OCI-LY7 (cell line): ENCODE results near the gene ACACB. TPM values are rescaled to one million over a fixed set of nuclear protein-coding genes. Genes with fewer than 3 reads are reported as not detected.

Experiments used
- BruUV-seq: library from RNA; stranded (reverse); fragments of 400-500 nt; replicated peaks from 2 replicates; lab custom pipeline; 2021; lab: Mats Ljungman, UMichigan
- CTCF ChIA-PET: fragments of 300-600 bp; sonication (Branson Sonifier 250); formaldehyde crosslinking; loops from one replicate; lab custom pipeline; 2022; ENCODE audit warnings: antibody characterized with exemption; ENCODE audit not compliant: unreplicated experiment; lab: Charles Lee
- POLR2A ChIA-PET: fragments of 300-600 bp; sonication (Branson Sonifier 250); formaldehyde crosslinking; loops from one replicate; lab custom pipeline; 2022; ENCODE audit warnings: antibody characterized with exemption; lab: Charles Lee
- DNase-seq: peaks from one replicate; pipeline ENCODE4 v3.0.0-alpha.2; 2015; ENCODE audit warnings: low spot score
- H2AFZ ChIP-seq: fragments of 200-600 bp; sonication (generic), shearing (Covaris generic); 2 replicates; pipeline ENCODE4 v1.6.1; 2014; ENCODE audit warnings: mild to moderate bottlenecking, antibody characterized with exemption, low read length, moderate library complexity
- H3K27ac ChIP-seq: fragments of 200-600 bp; sonication (generic); 2 replicates; pipeline ENCODE4 v1.5.1; 2014; ENCODE audit warnings: mixed run types, low read depth, mild to moderate bottlenecking, moderate library complexity, low read length, inconsistent platforms; ENCODE audit not compliant: poor library complexity, severe bottlenecking
- H3K36me3 ChIP-seq: fragments of 200-600 bp; sonication (generic); 2 replicates; pipeline ENCODE4 v1.6.1; 2014; ENCODE audit warnings: mild to moderate bottlenecking, antibody characterized with exemption, low read length, moderate library complexity, mixed read lengths; ENCODE audit not compliant: insufficient read depth
- H3K4me1 ChIP-seq: fragments of 200-600 bp; sonication (generic); 2 replicates; pipeline ENCODE4 v1.5.1; 2014; ENCODE audit warnings: mild to moderate bottlenecking, low read length; ENCODE audit not compliant: insufficient read depth, poor library complexity, severe bottlenecking
- H3K4me2 ChIP-seq: fragments of 200-600 bp; sonication (generic); 2 replicates; pipeline ENCODE4 v1.6.1; 2014; ENCODE audit warnings: mild to moderate bottlenecking, low read length
- H3K4me3 ChIP-seq: fragments of 200-600 bp; sonication (generic); 2 replicates; pipeline ENCODE4 v1.5.1; 2014; ENCODE audit warnings: mild to moderate bottlenecking, low read depth, low read length; ENCODE audit not compliant: poor library complexity, severe bottlenecking
- H3K79me2 ChIP-seq: fragments of 200-600 bp; sonication (generic); 2 replicates; pipeline ENCODE4 v1.6.1; 2016; ENCODE audit warnings: low read depth, mild to moderate bottlenecking, low read length, moderate library complexity, mixed read lengths; ENCODE audit not compliant: insufficient read depth
- H3K9me2 ChIP-seq: fragments of 200-600 bp; sonication (generic); 2 replicates; pipeline ENCODE4 v1.6.1; 2016; ENCODE audit warnings: mild to moderate bottlenecking, low read length, mixed read lengths; ENCODE audit not compliant: insufficient read depth
- H3K9me3 ChIP-seq: fragments of 200-600 bp; sonication (generic); 2 replicates; pipeline ENCODE4 v1.6.1; 2014; ENCODE audit warnings: mild to moderate bottlenecking, mixed run types, low read length, mixed read lengths
- H4K20me1 ChIP-seq: fragments of 200-600 bp; sonication (generic); 2 replicates; pipeline ENCODE4 v1.6.1; 2014; ENCODE audit warnings: mild to moderate bottlenecking, antibody characterized with exemption, low read length, moderate library complexity, mixed read lengths; ENCODE audit not compliant: insufficient read depth
- EZH2phosphoT487 ChIP-seq: fragments of 200-600 bp; sonication (generic); IDR thresholded peaks from 2 replicates; pipeline ENCODE4 v1.6.1; 2018; ENCODE audit warnings: low read depth, borderline replicate concordance, mild to moderate bottlenecking, mixed run types, antibody characterized with exemption, low read length, moderate library complexity, mixed read lengths
- intact Hi-C: fragments of 100-400 bp; cut with micrococcal nuclease; formaldehyde crosslinking; loops from one replicate; pipeline ENCODE4 v1.10.0; 2022; ENCODE audit not compliant: unreplicated experiment
- total RNA-seq, 2 experiments: library from RNA; depleted of rRNA in 1 of 2; stranded (reverse); fragments of >200 nt in 1 of 2; shearing (Covaris generic) in 1 of 2; gene quantifications; 2 replicates each; pipeline ENCODE4 v1.2.3, GENCODE V29; 2014 to 2022
- TF ChIP-seq, protein P1 (sequence below): fragments of 200-600 bp; sonication (generic); conservative IDR thresholded peaks from 2 replicates; pipeline ENCODE4 v1.5.1; 2014; ENCODE audit warnings: mild to moderate bottlenecking, antibody characterized with exemption, low read length, moderate library complexity, mixed read lengths

Gene ACACB
- total RNA-seq, 2 experiments from 2014 or later: 19.7 to 45.1 TPM

DNA sequence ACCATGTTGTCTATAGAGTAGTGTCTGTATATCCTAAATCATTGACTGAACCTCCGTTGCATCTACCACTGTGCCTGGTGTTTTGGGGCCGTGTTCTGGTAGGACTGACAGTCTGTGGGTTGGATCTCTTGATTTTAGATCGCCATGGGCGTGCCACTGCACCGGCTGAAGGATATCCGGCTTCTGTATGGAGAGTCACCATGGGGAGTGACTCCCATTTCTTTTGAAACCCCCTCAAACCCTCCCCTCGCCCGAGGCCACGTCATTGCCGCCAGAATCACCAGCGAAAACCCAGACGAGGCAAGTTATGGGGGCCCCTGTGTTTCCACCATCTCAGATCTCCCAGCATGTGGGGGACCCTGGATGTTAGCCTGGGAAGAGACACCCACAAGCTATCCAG lies 69.1 kb downstream of the ACACB start:
- DNase-seq: no peak
- CTCF ChIA-PET: no interaction called here
- BruUV-seq: no TSS peak

DNA sequence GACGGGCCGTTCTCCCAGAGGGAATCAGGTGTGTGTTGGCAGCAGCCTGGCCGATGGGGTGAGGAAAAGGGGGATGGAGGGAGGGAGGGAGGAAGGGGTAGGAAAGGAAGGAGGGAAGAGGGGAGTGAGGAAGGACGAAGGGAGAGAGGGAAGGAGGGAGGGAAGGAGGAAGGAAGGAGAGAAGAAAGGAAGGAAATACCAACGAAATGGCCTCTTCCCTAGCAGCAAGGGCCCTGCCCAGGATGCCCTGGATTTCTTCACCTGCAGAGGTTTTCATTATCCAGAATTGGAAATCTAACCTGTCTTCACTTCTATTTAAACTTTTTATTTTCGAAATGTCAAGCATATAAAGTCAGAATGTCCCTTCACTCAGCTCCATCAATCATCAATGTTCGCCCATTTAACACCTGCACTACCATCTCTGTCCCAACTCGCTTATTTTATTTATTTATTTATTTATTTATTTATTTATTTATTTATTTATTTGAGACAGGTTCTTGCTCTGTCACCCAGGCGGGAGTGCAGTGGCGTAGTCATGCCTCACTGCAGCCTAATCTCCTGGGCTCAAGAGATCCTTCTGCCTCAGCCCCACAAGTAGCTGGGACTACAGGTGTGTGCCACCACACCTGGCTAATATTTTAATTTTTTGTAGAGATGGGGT lies 70.7 kb downstream of the ACACB start:
- ChIA-PET CTCF (no interaction called here), POLR2A (interaction anchor here (0.6 to 1.2 kb wide), 2 partner anchors 12 to 654 kb away, joined by 3 to 4 read pairs; no protein-coding TSS in a partner anchor)
- intact Hi-C loops: no loop called here
- Histone ChIP-seq H4K20me1 (no peaks in the 10 kb centered on the region), H3K79me2 (no peaks in the 10 kb centered on the region), H3K36me3 (peaks cover 24% of the 10 kb centered on the region; the same call in 1 of the 2 replicates), H3K27ac (no peak overlapping the region), H2AFZ (no peak overlapping the region), H3K4me3 (no peak overlapping the region), H3K4me2 (no peak overlapping the region), H3K9me2 (no peaks in the 10 kb centered on the region), H3K9me3 (no peaks in the 10 kb centered on the region), H3K4me1 (no peaks in the 10 kb centered on the region)
- BruUV-seq: no TSS peak
- TF ChIP-seq, protein P1, sequence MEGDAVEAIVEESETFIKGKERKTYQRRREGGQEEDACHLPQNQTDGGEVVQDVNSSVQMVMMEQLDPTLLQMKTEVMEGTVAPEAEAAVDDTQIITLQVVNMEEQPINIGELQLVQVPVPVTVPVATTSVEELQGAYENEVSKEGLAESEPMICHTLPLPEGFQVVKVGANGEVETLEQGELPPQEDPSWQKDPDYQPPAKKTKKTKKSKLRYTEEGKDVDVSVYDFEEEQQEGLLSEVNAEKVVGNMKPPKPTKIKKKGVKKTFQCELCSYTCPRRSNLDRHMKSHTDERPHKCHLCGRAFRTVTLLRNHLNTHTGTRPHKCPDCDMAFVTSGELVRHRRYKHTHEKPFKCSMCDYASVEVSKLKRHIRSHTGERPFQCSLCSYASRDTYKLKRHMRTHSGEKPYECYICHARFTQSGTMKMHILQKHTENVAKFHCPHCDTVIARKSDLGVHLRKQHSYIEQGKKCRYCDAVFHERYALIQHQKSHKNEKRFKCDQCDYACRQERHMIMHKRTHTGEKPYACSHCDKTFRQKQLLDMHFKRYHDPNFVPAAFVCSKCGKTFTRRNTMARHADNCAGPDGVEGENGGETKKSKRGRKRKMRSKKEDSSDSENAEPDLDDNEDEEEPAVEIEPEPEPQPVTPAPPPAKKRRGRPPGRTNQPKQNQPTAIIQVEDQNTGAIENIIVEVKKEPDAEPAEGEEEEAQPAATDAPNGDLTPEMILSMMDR: no peak
- no peak for TF ChIP-seq EZH2phosphoT487
- no peak for DNase-seq

More for the DNA sequence above, 69.1 kb downstream of the ACACB start:
- no peak overlapping the region for H3K4me2 ChIP-seq
- H4K20me1 ChIP-seq: no peaks in the 10 kb centered on the region
- H2AFZ ChIP-seq: no peak overlapping the region
- POLR2A ChIA-PET: no interaction called here
- H3K36me3 ChIP-seq: peaks cover 24% of the 10 kb centered on the region; the same call in 1 of the 2 replicates
- intact Hi-C loops: no loop called here
- H3K9me3 ChIP-seq: no peaks in the 10 kb centered on the region
- no peak overlapping the region for H3K4me3 ChIP-seq
- H3K4me1 ChIP-seq: no peaks in the 10 kb centered on the region
- no peak for TF ChIP-seq EZH2phosphoT487
- TF ChIP-seq, protein P1: no peak
- H3K9me2 ChIP-seq: no peaks in the 10 kb centered on the region
- H3K79me2 ChIP-seq: no peaks in the 10 kb centered on the region
- H3K27ac ChIP-seq: no peak overlapping the region

DNA sequence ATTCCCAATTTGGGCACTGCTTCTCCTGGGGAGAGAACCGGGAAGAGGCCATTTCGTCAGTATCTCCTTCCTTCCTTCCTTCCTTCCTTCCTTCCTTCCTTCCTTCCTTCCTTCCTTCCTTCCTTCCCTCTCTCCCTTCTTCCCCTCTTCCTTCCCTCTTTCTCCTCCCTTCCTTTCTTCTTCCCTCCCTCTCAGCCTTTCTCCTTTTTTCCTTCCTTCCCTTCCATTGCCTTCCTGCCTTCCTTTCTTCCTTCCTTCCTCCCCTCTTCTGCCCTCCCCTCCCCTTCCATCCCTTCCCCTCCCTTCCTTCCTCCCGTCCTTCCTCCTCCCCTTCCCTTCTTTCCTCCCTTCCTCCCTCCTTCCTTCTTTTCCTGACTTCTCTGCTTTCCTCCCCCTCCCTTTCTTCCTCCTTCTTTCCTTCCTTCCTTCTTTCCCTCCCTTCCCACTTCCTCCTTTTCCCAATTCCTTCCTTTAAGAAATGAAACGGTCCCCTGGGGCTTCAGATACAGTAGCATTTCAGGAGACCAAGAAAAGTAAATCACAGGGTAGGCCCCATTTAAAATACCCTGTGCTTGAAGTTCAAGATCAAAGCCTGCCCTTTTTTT lies 71.8 kb downstream of the ACACB start:
- H3K9me2 ChIP-seq: no peaks in the 10 kb centered on the region
- ChIA-PET CTCF (no interaction called here), POLR2A (interaction anchor here (0.6 to 0.8 kb wide), 2 partner anchors 182 to 326 kb away, joined by 3 to 4 read pairs; no protein-coding TSS in a partner anchor)
- no peaks in the 10 kb centered on the region for H3K4me1 ChIP-seq
- no TSS peak for BruUV-seq
- no peak for TF ChIP-seq EZH2phosphoT487
- TF ChIP-seq, protein P1: no peak
- H3K9me3 ChIP-seq: no peaks in the 10 kb centered on the region
- no peaks in the 10 kb centered on the region for H3K79me2 ChIP-seq
- DNase-seq: no peak
- H3K36me3 ChIP-seq: peaks cover 19% of the 10 kb centered on the region; the same call in 1 of the 2 replicates
- intact Hi-C loops: no loop called here
- H3K27ac ChIP-seq: no peak overlapping the region
- no peak overlapping the region for H3K4me2 ChIP-seq
- H2AFZ ChIP-seq: no peak overlapping the region
- H3K4me3 ChIP-seq: no peak overlapping the region
- H4K20me1 ChIP-seq: no peaks in the 10 kb centered on the region
